SHP77 treated with DMSO at 0.1 percent for 48 hours (cell line): Measurements from ENCODE around the gene TIMP2.
"Not testable (repeated sequence)": the region's sequence is repeated elsewhere in the genome, so short reads cannot be mapped to it uniquely, and the experiment has no call there.

Experiments used
- DNase-seq: peaks from one replicate; lab custom pipeline; 2025; lab: John Stamatoyannopoulos, UW

TIMP2 gene

GRCh38 chr17:78925234-78925633 lies at the start of gene TIMP2:
Gene TIMP2 (minus strand): TSS chr17:78925387. CDS start chr17:78925088, 299 bp downstream.
- DNase-seq, result peak; percentile 32

GRCh38 chr17:78973792-78974520 lies 48.8 kb upstream of the TIMP2 start:
- no peak for DNase-seq

GRCh38 chr17:78973196-78973595 lies 48.0 kb upstream of the TIMP2 start:
- DNase-seq, result no peak

- no peak for DNase-seq
Measured at GRCh38 chr17:78972507-78973105, 47.4 kb upstream of the TIMP2 start.

GRCh38 chr17:78971756-78972506 lies 46.7 kb upstream of the TIMP2 start:
- DNase-seq, result no peak

GRCh38 chr17:78970834-78971755 lies 45.9 kb upstream of the TIMP2 start:
- DNase-seq, result peak; percentile 24

- no peak for DNase-seq
Measured at GRCh38 chr17:78969865-78970264, 44.7 kb upstream of the TIMP2 start.

GRCh38 chr17:78967782-78968362 lies 42.7 kb upstream of the TIMP2 start:
- DNase-seq, result no peak

- no peak for DNase-seq
Measured at GRCh38 chr17:78966910-78967600, 41.9 kb upstream of the TIMP2 start.

- DNase-seq, result no peak
Measured at GRCh38 chr17:78966123-78966813, 41.1 kb upstream of the TIMP2 start.

- DNase-seq, result peak; percentile 75
Measured at GRCh38 chr17:78965491-78965924, 40.3 kb upstream of the TIMP2 start.

- DNase-seq, result no peak
Measured at GRCh38 chr17:78963378-78963777, 38.2 kb upstream of the TIMP2 start.

GRCh38 chr17:78962984-78963348 lies 37.8 kb upstream of the TIMP2 start:
- DNase-seq, result not testable (repeated sequence)

- no peak for DNase-seq
Measured at GRCh38 chr17:78962345-78962983, 37.3 kb upstream of the TIMP2 start.

- no peak for DNase-seq
Measured at GRCh38 chr17:78961571-78961970, 36.4 kb upstream of the TIMP2 start.

- DNase-seq, result no peak
Measured at GRCh38 chr17:78960928-78961327, 35.7 kb upstream of the TIMP2 start.

- DNase-seq, result no peak
Measured at GRCh38 chr17:78959803-78960202, 34.6 kb upstream of the TIMP2 start.

- no peak for DNase-seq
Measured at GRCh38 chr17:78958641-78959127, 33.5 kb upstream of the TIMP2 start.

GRCh38 chr17:78957128-78957527 lies 31.9 kb upstream of the TIMP2 start:
- DNase-seq, result no peak

- no peak for DNase-seq
Measured at GRCh38 chr17:78956254-78956653, 31.1 kb upstream of the TIMP2 start.
